Stimulated activated CD4-positive, alpha-beta T cell treated with anti-CD3 and anti-CD28 coated beads, Interleukin-4, amount 100 ng/mL, for 4 hours (primary cell): ENCODE results near the gene DGKA.
"Not testable (repeated sequence)": the region's sequence is repeated elsewhere in the genome, so short reads cannot be mapped to it uniquely, and the experiment has no call there.

Experiments used
- DNase-seq, 2 experiments: peaks; one replicate each; pipeline ENCODE4 v3.0.0-alpha.2; 2020

DGKA gene

DNA sequence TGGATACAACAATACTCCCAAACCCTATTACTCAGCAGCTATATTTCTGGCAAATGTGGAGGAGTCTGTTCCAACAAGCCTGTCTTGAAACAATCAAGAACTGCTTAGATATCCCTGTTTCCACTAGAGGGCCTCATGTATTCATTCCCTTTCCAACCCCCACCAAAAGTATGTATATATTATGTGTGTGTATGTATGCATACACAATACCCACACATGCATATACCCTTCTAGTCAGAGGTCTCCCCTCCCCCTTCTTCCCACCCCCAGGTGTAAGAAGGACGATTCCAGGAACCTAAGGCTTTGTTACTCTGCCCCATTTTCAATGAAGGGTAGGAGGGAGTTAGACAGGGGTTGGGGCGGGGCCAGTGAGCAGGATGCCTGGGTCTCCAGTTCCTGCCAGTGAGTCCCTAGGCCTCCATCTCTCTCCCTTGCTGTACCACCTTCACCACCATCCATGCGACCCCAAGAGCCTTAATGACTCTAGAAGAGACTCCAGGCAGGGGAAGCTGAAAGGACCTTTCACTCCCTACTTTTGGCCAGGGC is at the start of gene DGKA:
Gene DGKA, plus strand, starts transcription at position 392 of the 546 bp plus-strand sequence. CDS start 5,342 bp downstream, outside the sequence.
- peak; percentile 69 to 75 for DNase-seq

DNA sequence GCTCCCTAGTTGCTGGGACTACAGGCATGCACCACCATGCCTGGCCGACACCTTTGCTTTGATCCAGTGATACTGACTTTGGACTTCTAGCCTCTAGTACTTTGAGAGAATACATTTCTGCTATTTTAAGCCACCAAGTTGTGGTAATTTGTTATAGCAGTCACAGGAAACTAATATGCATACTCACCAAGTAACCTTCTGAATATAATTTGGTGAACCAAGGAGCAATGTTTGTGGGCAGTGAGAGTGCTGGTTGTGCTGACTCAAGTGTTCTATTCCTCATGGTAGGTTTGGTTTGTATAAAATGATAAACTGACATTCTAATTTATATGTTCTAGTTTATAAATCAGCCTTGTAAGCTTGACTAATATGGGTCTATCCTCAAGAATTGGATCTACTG is 45.8 kb upstream of the DGKA start:
- DNase-seq = no peak

DNA sequence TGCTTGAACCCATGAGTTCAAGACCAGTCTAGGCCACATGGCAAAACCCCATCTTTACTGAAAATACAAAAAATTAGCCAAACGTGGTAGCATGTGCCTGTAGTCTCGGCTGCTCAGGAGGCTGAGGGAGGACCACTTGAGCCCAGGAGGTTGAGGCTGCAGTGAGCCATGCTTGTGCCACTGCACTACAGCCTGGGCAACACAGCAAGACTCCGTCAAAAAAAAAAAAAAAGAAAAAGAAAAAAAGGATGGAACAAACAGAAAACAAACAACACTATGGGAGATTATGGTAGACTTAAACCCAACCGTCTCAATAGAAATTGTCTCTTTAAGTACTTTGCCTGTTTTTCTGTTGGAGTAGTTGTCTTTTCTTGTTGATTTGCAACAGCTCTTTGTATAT is 39.7 kb upstream of the DGKA start:
- no peak for DNase-seq

DNA sequence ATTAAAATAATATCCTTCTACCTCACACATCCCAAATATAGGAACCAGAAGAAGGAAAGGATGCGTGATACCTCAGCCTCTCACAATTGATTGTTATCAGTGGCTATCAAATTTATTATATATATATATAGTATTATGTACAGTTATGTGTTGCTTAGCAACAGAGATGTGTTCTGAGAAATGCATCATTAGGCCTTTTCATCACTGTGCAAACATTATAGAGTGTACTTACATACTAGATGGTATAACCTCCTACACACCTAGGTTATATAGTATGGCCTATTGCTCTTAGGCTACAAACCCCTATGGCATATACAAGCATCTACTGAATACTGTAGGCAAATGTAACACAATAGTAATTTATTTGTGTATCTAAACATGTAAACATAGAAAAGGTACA is 37.2 kb upstream of the DGKA start:
- DNase-seq = no peak

DNA sequence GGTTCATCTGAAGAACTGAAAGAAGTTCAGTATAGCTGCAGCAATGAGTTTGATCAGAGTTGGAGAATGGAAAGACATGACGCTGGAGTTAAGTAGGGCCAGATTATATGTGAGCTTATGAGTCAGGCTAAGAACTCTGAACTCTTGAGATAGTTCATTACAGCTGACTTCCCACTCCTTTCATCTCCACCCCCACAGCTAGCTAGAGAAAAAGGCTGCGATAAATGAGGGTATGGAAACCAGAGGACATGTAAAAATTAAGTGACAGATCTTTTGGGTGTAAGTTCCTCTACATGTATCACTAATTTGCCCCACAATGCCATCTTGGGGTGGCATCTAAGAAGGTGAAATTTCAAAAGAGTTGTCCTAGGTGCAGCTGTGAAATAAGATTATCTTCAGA is 31.9 kb upstream of the DGKA start:
- DNase-seq = peak in 1 of 2 experiments; percentile 62

DNA sequence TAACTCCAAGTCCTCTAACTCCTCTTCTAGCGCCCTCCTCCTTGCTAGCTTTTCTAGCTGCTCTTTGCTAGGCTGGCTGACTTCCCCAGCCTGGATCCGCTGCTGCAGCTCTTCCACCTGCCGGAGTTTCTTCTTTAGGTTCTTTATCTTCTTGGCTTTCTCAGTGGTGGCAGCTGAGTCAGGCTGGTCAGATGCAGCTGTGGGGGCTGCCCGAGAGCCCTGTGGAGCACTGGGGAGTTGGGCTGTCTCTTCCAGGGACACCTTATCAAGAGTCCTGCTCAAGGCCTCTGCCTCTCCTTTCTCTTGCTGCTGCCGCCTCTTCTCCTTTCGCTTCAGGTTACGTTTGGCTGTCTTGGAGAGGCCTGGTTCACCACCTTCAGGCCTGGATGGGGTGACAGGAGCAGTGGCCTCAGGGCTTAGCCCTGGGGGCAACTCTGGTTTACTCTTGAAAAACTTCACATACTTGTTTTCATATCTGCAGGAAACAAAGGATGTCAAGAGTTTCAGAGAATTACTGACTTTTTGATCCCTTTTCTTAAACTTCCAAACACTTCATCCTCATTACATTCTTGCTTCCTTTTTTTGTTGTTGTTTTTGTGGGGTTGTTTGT is 29.0 kb upstream of the DGKA start:
- no peak for DNase-seq

DNA sequence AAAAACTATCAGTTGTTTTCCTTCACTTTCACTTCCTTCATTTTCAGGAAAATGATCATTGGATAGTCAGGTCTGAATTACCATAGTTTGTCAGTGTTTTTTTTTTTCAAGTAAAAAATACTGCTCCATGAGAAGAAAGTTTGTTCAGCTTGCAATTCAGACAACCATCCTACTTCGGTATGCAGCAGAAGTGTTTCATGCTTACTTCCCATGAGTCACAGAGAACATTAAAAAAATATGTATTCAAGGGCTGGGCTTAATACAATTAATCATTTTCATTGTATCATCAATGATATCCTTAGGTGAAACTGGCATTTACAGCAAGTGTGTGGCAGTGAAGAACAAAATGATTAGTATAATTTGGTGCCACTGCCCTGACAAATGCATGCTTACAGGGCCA is 24.9 kb upstream of the DGKA start:
- no peak for DNase-seq

DNA sequence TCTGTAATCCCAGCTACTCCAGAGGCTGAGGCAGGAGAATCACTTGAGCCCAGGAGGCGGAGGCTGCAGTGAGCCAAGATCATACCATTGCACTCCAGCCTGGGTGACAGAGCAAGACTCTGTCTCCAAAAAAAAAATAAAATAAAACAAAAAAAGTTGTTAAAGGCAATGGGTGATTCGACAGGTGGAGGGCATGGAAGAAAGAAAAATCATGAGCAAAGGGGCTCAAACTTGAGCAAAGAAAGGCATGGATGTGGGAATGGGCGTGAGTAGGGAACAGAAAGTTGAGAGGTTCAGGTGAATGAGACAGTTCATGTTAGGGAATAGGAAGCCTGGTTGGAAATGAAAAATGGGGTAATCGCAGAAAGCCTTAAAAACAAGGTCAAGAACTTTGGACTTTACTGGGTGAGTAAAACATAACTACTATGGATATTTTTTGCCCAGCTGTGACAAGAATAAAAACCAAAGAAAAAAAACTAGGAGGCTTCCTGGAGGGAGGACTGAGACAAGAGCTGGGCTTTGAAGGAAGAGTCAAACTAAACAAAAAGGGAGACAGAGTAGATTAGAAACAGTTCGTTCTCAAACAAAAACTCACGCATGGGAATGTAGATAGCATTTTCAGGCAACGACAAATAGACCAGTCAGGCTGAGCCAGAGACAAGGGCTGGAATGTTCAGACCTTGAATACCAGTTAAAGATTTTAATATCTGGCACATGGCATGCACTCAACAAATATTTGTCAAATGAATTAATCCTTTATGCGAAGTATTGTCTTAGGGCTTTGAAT is 22.0 kb upstream of the DGKA start:
- DNase-seq = no peak

DNA sequence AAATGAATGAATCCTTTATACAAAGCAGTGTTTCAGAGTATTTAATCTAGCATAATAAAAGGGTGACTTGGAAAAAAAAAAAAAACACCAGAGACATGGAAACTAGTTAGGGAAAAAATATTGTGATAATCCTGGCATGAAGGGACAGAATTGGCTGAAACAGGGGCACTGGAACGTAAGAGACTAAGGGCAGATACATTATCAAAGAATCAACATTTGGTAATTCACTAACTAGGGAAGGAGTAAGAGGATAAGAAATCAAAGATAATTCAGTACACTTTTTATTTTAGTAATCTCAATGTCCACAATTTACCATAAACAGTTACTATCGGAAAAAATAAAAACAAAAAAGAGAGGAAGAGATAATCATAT is 21.5 kb upstream of the DGKA start:
- DNase-seq = no peak

DNA sequence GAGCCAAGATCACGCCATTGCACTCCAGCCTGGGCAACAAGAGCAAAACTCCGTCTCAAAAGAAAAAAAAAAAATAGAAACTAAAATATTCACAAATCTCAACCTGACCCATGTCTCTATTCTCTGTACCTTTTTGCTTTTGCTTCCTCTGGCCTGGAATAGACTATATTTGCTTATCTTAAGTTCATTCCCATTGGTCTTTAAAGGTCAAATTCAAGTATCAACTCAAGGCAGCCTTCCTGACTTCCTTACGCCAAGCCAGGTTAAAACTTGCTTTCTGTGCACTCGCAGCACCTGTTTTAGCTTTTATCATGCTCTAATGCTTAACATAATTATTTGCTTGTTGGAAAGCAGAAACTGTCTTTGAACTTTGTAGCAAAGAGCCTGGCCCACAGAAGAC is 18.1 kb upstream of the DGKA start:
- no peak for DNase-seq

DNA sequence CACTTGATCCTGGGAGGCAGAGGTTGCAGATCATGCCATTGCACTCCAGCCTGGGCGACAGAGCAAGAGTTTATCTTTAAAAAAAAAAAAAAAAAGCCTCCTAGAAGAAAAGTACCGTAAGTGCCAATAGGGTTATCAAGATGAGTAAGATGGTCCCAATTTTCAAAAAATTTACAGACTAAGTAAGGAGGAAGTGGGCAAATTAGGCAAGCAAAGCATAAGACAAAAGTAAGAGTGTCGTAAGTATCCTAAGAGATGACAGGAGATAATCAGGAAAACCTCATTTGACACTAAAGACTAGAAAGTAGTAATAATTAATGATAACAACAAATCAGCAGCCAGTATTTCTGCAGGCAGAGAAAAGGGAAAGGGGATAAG is 15.5 kb upstream of the DGKA start:
- no peak for DNase-seq

DNA sequence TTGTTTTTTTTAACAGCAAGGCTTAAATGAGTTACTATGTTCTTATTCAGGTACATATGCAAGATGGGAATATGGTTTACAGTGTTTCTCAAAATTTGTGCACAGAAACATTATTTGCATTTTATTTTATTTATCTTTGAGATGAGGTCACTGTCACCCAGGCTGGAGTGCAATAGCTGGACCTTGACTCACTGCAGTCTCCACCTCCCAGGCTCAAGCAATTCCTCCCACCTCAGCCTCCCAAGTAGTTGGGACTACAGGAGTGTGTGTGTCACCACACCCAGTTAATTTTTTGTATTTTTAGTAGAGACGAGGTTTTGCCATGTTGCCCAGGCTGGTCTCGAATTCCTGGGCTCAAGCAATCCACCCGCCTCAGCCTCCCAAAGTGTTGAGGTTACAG is 11.9 kb upstream of the DGKA start:
- DNase-seq = not testable (repeated sequence)

DNA sequence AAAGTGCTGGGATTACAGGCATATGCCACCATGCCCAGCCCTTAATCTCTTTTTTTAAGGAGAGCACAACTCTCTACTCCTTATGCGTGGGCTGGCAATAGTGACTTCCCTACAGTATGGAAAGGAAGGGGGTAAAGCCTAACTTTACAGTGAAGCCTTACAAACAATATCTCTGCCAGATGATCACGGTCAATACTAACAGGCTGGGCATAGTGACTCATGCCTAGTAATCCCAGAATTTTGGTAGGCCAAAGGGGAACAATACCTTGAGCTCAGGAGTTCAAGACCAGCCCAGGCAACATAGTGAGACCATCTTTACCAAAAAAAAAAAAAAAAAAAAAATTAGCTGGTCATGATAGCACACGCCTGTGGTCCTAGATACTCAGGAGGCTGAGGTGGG is 8.8 kb upstream of the DGKA start:
- DNase-seq = no peak

DNA sequence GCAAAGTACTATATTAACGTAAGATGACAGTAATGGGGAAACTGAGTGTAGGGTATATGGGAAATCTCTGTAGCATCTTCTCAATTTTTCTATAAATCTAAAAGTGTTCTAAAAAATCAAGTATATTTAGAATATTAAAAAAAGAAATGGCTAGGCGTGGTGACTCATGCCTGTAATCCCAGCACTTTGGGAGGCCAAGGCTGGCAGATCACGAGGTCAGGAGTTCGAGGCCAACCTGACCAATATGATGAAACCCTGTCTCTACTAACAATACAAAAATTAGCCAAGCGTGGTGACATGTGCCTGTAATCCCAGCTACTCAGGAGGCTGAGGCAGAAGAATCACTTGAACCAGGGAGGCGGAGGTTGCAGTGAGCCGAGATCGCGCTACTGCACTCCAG is 7.3 kb upstream of the DGKA start:
- DNase-seq = not testable (repeated sequence)

DNA sequence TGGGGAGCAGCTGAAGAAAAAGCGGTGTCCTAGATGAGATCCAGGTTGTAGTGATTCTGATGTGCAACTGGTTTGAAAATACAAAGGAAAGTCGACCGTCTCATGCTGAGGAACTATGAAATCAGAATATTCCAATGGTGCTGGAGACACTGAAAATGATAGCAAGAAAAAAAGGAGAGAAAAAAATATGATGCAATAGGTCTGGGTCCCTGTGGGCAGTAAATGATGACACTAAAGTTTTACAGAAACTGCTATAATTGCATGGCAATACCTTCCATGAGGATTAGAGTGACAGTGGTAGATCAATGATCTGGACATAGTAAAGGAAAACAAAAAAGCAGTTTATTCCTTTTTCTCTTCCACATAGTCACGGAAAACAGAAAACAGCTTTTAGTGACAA is 5.6 kb upstream of the DGKA start:
- DNase-seq = no peak

DNA sequence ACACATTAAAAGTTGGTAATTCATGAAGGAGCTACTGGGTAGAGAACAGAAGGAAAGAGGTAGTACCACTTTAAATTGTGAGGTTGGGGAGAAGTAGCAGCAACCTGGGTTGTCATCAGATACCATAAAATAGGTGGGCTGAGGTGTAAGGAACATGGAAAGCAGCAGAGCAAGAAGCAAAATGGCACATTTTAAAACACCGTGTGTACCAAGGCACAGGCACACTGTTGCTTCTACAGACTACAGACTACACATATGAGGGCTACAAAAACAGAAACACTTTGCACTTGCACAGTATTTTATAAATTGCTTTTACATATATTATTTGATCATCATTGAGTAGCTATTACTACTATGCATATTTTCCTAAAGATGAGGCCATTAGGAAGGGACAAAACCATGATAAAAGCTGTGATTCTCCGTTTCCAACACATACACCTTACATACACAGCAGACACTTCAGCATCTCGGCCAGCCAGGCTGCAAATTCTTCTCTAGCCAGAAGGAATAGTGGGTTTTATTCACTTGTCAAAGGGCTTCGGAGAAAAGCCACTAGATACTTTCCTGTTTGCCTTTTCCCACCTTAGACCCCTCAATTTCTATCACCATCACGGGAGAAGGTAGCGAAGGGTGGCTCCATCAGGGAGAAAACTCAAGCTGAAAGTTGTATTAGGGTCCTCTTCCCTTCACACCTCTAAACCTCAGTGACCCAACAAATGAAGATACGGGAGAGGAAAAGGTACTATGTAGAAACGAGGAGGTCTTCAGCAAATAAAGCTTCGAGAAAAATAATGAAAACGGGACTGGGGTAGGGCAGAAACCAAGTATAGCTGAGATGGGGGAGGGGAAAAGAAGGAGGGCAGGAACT is 4.9 kb upstream of the DGKA start:
- no peak for DNase-seq

DNA sequence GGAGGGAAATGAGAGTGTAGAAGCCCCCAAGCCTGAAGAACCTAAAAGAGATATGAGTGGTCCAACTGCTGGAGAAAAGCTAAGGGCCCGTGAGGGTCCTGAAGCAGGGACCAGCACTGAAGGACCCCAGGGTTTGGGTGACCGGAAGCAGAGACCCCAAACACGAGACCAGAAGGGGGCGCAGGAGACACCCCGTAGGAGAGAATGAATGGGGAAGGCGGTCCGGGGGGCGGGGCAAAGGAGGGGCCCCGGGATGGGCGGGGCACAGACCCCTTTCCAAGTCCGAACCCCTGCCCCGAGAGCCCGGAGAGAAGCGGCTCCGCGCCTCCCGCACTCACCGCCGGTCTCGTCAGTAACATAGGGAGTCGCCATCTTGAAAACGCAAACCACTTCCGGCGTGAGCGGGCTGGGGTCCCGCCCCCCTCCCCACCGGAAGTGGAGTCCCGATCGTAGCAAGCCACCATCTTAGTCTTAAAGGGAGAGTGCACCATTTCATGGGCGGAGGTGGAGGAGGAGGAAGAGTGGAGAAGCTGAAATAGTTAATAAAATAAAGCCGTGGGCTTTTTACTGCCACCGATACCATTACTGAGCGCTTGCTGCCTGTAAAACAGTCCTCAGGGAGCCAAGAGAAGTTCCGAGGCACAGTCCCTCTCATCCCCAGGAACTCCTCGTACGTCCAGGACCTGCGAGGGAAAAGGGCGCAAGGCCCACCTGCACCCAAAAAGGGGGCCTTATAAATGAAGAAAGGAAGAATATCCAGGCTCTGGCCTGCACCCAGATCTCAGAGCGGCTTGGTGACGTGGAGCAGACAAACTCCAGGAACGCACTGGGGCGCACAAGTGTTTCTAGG is 4.0 kb upstream of the DGKA start:
- peak; percentile 85 to 88 for DNase-seq

DNA sequence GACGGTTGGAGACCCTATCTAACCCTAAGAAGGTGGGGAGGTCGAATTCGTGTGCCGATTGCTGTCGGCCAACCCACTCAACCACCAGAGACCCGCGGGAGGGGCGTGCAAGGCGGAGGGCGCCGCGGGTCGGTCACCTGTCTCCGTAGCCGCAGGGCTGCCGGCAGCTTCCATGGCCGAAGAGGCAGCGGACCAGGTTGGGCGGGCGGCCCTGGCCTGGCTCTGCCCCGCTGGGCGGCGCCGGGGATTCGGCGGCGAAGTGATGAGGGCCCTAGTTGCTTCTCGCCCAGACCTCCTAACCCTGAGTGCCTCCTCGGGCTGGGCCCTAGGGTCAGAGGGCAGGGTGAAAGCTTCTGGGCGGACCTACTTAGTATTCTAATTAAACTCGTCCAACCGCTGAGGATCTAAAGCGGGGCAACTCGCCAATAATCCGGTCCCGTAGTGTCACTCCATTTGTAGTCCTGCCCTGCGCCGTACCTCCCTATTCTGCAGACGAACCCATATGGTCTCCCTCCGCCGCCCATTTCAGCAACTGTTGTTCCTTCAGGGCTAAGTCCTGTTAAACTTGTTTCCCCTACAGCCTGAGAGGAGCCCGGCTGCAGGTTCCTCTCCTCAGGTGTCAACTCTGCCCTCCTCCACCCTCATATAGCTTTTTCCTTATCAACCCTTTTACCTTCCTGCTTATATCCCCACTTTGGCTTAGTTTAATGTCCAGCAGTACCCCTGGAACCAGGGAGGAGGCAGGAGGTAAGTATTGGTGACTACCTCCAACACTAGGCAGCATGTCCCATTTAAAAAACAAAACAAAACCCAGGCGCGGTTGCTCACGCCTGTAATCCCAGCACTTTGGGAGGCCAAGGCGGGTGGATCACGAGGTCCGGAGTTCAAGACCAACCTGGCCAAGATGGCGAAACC is 3.1 kb upstream of the DGKA start, which contains the start of gene PYM1:
Gene PYM1, minus strand, starts transcription at position 307 of the 915 bp plus-strand sequence. Its CDS starts 133 bp downstream, at position 174.
- DNase-seq = peak; percentile 46 to 56

DNA sequence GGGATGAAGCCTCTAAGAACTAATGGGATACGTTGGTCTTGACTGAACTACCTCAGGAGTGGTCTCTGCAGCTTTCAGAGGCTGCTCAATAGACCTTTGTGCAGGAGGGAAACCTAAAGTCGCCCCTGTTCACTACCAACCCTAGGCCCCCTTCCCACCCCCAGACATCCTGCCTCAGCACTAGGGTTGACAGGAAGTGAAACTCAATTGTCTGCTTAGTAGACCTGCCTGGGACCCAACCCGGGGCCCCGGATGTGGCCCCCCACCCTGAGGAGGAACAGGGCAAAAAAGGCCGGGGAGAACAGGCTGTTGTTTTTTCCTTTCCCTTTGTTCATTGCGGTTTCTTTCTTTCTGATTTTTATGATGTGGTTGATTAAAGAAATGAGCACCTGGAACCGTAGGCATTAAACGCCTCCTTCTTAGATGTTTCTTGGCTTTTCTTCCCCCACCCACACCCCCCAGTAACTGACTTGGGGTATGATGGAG is 1.6 kb upstream of the DGKA start:
- peak; percentile 74 to 90 for DNase-seq

DNA sequence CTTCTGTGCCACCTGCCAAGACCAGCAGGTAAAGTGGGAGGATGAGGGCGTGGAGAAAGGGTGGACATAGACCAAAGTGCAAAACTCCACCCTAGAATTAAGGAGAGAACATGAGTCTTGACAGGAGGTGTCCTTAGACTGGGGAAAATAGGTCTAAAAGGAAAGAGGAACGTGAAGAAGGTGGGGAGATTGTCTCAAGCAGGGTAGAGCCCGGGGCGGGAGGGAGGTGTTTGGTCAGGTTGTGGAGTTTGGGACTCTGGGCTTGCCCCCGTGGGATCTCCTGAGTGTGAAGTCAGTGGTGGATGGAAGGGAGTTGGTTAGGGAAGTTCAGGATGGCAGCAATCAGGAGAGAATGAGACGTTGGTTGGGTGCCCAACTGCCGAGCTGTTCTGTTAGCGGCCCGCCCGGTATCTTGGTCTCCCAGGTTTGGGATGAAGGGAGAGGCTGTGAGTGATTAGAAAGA is 386 bp downstream of the DGKA start:
- no peak for DNase-seq
